HG02840 (cell line): ENCODE data around the gene CEP85L.

Experiments
- ATAC-seq: cut with Tn5 transposase; IDR thresholded peaks from one replicate; pipeline ENCODE4 v1.9.1; 2021; ENCODE audit warnings: mild to moderate bottlenecking, moderate library complexity, moderate number of reproducible peaks; ENCODE audit not compliant: unreplicated experiment, low FRiP score

The CEP85L gene

DNA sequence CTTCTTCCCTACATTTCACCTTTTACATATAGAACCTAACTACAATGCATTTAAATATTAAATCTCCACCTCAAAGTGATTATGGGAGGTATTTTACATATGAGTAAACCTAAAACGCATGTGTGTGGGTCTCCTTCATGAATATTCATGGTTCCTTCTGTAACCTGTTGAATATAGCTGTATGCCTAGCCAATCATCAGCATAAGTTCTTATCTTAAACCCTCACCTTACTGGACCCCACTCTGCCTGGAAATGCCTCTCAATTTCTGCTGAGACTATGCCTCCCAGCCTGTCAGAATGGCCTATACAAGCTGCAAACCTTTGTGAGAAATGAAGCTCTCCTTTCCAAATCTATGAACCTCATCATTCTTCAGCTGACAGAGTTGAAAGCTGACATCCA is 21.3 kb downstream of the CEP85L start:
- no peak for ATAC-seq

DNA sequence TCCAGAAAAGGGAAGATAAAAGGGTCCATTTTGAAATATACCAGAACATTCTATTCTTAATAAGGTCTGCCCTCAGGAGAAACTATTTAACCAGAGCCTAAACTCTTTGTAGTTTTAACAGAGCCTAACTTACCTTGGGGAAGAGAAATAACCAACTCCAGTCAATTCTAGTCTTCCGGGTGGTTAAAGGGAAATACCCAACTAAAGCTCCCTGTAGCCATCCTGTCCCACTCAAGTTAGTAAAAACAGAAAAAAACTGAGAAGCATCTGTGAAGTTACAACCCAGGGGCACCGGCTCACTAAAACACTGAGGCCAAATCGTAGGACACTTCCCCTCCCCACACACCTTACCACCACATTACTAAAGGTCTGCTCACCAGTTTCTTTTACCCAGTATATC is 23.7 kb downstream of the CEP85L start:
- no peak for ATAC-seq

DNA sequence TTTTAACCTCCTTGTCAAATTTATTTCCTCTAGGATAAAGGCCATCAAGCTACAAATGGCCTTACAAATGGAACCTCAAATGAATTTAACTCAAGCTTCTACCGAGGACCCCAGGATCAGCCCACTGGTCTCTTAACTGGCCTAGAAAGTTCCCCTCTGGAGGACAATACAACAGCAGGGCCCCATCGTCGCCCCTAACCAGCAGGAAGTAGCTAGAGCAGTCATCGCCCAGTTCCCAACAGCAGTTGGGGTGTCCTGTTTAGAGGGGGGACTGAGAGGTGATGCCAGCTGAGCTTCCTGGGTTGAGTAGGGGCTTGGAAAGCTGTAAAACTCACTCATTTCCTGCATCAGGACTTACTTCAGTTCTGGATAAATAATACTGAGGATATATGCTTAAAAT is 25.6 kb downstream of the CEP85L start:
- no peak for ATAC-seq

DNA sequence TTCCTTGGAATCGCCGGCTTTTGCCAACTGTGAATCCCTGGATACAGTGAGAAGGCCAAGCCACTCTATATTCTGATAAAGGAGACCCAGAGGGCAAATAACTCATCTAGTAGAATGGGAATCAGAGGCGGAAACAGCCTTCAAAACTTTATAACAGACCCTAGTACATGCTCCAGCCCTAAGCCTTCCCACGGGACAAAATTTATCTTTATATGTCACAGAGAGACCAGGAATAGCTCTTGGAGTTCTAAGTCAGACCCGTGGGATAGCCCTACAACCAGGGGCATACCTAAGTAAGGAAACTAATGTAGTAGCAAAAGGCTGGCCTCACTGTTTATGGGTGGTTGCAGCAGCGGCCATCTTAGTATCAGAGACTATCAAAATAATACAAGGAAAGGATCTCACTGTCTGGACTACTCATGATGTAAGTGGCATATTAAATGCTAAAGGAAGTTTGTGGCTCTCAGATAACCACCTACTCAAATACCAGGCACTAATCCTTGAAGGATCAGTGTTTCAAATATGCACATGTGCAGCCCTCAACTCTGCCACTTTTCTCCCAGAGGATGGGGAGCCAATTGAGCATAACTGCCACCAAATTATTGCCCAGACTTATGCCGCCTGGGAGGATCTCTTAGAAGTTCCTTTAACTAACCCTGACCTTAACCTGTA is 29.5 kb downstream of the CEP85L start:
- no peak for ATAC-seq

DNA sequence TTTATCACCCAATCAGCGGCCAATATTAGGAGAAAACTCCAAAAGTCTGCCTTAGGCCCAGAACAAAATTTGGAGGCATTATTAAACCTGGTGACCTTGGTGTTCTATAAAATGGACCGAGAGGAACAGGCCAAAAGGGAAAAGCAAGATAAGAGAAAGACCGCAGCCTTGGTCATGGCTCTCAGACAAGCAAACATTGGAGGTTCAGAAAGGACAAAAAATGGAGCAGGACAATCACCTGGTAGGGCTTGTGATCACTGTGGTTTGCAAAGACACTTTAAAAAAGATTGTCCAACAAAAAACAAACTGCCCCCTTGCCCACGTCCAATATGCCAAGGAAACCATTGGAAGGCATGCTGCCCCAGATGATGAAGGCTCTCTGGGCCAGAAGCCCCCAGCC is 31.2 kb downstream of the CEP85L start:
- no peak for ATAC-seq

DNA sequence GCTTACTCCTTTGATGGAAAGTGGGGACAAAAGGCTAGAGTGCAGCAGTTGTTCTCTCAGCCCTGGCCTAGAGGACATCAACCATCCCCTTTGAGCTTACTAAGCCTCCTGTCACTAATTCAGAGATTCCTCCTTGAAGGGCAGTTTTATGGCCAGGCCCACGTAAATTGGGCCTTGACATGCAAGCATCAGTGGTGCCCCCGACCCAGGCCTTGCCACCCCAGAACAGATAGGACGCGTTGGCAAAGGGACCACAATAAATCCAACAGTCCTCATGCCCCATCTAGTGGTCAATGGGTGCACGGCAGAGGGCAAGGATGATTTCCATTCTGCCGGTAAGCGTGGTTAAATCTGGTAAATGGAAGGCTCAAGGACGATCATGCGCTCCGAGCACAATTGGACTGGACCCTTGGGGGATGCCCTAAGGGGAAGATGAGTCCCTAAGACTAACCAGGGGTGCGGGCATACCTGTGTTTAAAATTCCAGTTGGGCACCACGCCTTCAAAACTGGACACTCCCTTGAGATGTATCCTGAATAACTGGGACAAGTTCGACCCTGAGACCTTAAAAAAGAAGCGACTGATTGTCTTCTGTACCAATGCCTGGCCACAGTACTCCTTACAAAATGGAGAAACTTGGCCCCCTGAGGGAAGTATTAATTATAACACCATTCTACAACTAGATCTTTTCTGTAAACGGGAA is 32.6 kb downstream of the CEP85L start:
- ATAC-seq, result no peak

DNA sequence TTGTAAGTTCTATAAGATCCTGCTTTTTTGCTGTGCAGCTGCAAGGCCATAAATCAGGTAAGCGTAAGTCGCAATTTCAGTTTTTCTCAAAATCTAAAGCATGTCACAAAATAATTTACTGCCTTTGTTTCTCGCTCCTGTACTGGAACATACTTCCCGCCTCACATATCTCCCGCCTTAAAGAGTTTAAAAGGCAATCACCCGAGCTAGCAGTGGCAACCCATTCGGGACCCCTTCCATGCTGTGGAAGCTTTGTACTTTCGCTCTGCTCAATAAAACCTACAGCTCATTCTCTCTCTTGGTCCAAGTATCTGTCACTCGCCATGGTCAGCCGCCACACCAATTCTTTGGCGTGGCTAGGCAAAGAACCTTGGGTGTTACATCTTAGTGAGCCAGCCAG is 34.0 kb downstream of the CEP85L start:
- no peak for ATAC-seq

DNA sequence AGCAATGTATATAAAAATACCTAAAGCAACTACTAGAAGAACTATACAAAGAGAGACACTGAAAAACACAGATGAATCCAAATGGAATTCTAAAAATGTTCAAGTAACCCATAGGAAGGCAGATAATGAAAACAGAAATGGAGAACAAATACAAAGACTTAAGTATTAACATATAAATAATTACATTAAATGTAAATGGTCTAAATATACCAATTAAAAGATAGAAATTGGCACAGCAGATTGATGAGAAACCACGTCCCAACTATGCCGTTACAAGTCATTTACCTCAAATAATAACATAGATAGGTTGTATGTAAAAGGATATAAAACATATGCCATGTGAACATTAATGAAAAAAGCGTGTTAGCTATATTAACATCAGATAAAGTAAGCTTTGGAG is 40.1 kb downstream of the CEP85L start:
- ATAC-seq, result no peak

DNA sequence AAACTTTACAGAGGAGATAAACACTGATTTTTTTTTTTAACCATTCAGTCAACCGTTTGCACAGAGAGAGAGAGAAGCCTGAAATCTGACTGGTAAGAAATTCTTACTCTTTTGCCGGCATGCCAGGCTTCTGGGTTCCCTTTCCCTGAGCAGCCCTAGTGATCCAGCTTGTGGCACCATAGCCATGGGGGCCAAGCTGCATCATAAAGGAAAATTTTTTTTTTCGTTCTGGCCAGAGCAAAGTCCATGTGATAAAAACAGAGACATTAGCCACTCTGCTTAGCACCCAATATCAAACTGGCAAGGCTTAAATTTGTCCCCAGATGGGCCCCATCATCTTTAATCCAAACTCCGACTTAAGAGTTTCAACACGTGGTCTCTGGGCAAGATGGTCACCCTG is 44.5 kb downstream of the CEP85L start:
- no peak for ATAC-seq

DNA sequence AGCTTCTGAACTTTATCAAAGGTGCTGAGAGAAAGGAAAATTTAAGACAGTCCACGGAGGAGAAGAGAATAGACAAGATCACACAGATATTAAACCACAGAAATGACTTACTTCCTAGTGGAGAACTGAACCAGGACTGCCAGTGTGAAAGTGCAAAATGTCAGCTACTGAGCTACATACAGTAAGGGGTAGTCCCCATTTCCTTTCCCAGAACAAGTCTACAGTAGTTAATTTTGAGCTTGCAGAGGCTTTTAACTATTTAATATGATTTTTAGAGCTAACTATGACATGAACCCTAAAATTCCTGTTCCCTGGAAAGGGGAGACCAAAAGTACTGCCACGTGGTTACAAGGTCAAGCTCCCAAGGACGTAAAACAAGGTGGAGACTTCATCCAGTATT is 45.1 kb downstream of the CEP85L start:
- no peak for ATAC-seq

DNA sequence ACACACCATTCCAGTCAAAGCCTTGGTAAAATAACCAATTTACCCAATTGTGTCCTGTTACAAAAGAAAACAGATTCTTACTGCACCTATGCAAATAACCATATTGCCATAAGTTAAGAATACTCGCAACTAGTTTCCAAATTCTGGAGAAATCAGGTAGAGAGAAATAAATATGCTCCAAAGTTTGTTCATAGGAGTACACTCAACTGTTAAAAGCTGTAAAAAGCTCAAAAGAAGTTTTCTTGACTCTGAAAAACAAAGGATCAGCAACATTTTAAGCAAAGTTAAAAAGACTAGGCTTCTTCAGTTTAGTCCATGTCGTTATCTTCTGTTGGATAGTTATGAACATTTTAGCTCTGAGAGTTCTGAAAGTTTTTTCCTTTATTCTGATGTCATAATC is 48.0 kb downstream of the CEP85L start:
- ATAC-seq, result no peak

DNA sequence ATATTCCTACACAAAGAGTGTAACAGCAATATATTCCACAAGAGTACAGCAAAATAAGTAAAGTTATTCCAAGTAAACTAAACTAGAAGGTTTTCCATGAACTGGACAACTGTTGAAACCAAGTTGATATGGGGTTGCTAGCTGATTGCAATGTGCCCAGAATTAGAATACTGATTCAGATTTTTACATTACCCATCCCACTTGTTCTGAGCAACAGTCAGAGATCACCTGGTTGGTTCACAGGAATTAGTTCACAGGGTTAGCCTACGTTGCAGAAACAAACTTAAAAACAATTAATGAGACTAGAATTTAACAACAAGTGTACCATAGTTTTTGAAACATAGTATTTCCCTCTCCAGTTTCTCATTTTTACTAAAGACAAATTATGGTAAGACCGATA is 49.1 kb downstream of the CEP85L start:
- ATAC-seq, result no peak

DNA sequence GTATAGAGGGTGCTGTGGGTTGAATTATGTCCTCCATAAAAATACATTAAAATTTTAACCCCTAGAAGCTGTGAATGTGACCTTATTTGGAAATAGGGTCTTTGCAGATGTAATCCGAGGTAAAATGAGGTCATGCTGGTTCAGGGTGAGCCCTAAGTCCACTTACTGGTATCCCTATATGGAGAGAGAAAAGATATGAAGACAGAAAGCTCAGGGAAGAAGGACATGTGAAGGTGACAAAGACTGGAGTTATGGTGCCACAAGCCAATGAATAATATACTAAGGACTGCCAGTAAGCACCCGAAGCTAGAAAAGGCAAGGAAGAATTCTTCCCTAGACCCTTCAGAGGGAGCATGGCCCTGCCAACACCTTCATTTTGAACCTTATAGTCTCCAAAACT is 53.1 kb downstream of the CEP85L start:
- ATAC-seq, result no peak

DNA sequence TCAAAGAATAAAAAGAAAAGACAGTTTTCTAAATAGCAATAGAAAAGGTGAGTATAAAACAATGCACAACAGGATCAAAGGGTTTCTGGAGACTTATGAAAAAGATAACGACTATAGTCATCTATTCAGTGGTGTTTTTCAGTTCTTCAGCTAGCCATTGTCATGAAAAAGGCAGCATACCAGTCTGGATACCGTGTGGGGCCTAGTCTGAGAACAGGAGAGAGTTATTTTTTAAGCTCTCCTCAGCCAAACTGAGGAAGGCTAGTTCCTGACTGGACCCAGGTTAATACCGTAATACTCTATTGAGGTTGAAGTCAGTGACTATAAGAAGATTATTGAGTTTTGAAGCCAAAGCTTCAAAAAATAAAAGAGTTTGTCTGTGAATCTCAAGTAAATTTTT is 53.8 kb downstream of the CEP85L start:
- ATAC-seq, result no peak

DNA sequence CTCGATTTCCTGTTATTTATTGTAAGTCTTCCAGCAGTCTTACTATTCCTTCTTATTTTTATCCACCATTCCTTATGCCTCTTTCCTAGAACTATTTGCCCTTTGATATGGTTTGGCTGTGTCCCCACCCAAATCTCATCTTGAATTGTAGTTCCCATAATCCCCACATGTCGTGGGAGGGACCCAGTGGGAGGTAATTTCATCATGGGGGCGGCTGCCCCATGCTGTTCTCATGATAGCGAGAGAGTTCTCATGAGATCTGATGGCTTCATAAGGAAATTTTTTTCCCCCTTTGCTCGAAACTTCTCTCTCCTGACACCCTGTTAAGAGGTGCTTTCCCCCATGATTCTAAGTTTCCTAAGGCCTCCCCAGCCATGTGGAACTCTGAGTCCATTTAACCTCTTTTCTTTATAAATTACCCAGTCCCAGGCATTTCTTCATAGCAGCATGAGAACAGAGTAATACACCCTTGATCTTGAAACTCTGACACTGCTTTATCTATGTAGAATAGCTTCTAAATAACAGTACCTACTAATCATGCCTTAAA is 54.5 kb downstream of the CEP85L start:
- ATAC-seq, result no peak

DNA sequence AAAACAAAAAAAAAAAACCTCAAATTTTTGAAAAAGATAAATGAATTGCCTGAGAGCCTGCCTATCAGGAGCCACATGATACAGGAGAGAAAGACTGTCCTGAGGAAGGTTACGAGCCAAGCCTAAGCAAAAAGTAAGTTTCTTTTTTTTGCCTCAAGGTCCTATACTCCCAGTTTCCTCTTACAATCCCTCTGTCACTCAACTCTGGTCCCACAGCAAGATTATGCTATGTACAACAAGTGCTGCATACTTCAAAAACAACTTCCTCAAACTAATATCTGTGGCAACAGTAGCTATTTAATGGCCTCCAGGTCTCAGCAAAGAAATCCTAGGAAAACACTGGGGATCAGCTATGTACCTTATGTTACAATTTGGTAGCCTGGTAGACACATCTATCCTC is 56.5 kb downstream of the CEP85L start:
- no peak for ATAC-seq

DNA sequence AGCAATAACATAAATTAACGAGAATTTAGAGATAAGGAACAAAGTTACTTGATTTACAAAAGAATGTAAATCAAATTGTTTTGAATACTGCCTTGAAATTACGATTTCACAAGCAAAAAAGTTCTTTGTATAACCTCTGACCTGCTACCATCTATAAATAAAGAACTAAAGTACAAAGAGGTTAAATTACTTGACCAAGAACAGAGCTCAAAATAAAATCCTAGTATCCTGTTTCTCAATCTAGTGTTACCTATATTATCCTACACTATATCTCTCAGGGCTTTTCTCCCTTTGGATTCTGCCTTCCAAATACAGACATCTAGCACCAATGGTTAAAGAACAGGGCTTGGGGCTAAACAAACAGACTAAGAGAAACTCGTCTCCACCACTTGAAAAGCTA is 59.5 kb downstream of the CEP85L start:
- no peak for ATAC-seq

DNA sequence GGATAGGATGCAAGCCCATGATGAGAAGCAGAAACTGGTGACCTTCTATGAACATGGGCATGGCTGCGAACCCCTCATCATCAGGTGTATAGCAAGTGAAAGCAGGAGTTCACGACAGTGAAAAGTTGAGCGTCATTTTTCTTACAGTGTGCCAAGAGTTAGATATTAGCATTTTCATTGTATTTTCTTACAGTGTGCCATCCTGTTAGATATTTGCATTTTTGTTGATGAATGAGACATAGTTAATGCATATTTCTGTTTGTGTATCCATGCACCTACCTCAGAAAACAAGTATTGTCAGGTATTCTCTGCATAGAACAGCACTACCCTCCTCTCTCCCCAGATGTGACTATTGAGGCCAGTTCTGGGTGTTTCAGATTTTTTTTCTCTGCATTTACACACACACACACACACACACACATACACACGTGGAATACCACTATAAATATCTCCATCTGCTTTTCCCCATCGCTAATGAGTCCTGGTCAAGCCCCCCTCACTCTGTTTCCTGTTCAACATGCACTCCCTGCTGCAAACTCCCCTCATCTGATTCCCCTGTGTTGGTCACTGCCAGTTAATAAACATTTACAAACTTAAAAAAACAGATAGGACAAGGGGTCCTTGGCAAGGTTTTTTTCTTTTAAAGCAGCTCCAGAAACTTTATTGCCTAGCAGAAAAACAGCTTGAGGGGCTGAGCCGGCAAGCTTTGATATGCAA is 61.6 kb downstream of the CEP85L start:
- no peak for ATAC-seq

DNA sequence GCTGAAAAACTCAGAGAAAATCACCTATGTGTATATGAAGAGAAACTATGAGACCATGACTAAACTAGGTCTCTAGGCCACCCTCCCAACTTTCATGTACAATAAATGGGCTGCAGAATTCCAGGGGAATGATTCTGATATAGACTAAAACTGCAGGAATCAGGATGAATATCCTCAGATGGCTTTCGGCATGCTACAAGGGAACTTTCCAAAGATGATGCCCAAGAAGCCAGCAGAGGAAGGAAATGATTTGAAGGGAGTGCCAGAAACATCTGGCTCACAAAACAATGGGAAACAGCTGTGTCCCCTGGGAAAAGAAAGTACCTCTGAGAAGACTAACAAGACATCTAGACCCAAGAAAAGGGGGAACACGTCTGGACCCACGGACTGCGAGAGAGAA is 62.2 kb downstream of the CEP85L start:
- no peak for ATAC-seq

DNA sequence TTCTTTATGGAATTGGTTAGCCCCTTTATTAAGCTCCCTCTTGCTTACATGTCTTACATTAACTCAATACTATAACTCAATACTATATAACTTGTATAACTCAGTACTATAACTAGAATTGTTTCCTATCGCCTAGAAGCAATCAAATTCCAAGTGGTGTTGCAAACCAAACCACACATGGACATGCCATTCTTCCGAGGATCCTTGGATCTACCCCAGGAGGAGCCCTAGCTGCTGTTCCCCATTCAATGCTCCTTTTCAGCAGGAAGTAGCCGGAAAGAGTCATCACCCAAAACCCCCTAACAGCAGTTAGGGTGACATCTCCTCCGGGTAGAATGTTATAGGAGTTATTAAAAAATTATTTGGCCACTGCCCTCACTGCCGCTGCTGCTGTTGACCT is 62.8 kb downstream of the CEP85L start:
- ATAC-seq, result no peak

DNA sequence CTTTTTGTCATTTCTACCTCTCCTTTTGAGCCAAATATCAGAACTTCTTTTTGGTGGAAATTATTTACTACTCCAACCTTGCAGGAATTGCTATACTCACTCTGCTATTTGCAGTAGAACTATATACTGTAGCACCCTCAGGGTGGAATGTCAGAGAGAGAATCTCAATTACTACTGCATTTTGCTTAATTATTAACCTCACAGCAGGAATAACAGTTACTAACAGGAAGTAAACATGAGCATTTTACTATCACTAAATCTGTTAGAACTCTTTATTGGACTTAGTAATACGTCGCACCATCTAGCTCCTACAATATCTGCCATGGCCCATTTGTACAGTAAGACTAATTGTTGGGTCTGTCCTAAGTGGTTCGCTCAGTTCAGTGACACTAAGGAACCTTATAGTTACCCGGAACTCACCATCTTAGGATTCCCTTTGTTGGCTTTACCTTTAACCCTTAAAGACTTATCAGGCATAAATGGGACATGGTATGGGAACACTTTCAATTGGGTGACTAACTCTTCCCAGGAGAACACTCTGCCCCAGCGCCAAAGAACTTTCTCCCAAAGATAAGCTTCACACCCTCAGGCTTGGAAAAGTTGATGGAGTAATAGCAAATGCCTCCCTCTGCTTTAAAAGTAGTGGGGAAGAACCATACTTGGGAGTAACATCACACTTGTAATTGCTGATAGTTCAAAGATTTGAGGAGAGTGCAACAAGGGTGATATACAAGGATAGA is 64.5 kb downstream of the CEP85L start:
- no peak for ATAC-seq
